Measurements from ENCODE around the gene ABHD17B.

DNA sequence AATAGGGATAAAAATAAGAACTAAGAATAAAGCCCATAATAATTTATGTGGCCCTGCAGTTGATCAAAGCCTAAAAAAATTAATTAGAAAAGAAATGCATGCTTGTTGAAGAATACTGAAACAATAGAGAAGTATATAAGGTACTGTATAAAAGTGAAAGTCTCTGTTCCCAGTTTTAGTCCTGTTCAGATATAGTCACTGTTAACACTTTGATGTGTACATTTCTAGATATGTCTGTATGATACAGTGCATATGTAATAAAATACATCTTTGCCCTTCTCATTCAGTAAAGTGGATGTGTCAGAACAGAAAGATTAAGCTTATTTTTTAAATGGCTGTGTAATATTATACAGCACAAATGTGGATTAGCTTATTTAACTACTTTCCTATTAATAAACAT, 4.5 kb upstream of the ABHD17B start:
- TF ChIP-seq, protein P1, sequence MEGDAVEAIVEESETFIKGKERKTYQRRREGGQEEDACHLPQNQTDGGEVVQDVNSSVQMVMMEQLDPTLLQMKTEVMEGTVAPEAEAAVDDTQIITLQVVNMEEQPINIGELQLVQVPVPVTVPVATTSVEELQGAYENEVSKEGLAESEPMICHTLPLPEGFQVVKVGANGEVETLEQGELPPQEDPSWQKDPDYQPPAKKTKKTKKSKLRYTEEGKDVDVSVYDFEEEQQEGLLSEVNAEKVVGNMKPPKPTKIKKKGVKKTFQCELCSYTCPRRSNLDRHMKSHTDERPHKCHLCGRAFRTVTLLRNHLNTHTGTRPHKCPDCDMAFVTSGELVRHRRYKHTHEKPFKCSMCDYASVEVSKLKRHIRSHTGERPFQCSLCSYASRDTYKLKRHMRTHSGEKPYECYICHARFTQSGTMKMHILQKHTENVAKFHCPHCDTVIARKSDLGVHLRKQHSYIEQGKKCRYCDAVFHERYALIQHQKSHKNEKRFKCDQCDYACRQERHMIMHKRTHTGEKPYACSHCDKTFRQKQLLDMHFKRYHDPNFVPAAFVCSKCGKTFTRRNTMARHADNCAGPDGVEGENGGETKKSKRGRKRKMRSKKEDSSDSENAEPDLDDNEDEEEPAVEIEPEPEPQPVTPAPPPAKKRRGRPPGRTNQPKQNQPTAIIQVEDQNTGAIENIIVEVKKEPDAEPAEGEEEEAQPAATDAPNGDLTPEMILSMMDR (conservative IDR thresholded peaks at IDR 0.05 in 1 of 2, IDR thresholded peaks at IDR 0.05 in 1 of 2; ENCODE audit: extremely low read depth in 1 of 2, insufficient read depth in 1 of 2, low read depth in 1 of 2, low read length in 2 of 2): no peak
- no peak for TF ChIP-seq EZH2 (IDR thresholded peaks at IDR 0.05; ENCODE audit: borderline replicate concordance, low read length)
